Parathyroid adenoma (tissue), 2 donors: ENCODE results near the gene FBXW4.

ENCODE experiments used
- H2AFZ ChIP-seq: fragments of 300-600 bp; sonication (generic); one replicate; pipeline ENCODE4 v1.7.0; 2017; ENCODE audit warnings: antibody characterized with exemption, mild to moderate bottlenecking
- H3K27ac ChIP-seq: fragments of 300-600 bp; sonication (generic); one replicate; pipeline ENCODE4 v1.7.0; 2017
- H3K27me3 ChIP-seq: fragments of 300-600 bp; sonication (generic); one replicate; pipeline ENCODE4 v1.7.0; 2017; ENCODE audit warnings: low read length; ENCODE audit not compliant: control insufficient read depth, insufficient read depth
- H3K36me3 ChIP-seq: fragments of 300-600 bp; sonication (generic); one replicate; pipeline ENCODE4 v1.7.0; 2017; ENCODE audit warnings: low read length; ENCODE audit not compliant: control insufficient read depth, insufficient read depth
- H3K4me1 ChIP-seq: fragments of 300-600 bp; sonication (generic); one replicate; pipeline ENCODE4 v1.7.0; 2017; ENCODE audit warnings: control low read depth
- H3K4me2 ChIP-seq: fragments of 300-600 bp; sonication (generic); one replicate; pipeline ENCODE4 v1.7.0; 2017; ENCODE audit warnings: low read length
- H3K4me3 ChIP-seq: fragments of 300-600 bp; sonication (generic); one replicate; pipeline ENCODE4 v1.7.0; 2017; ENCODE audit warnings: low read depth, low read length
- H3K79me2 ChIP-seq: fragments of 300-600 bp; sonication (generic); one replicate; pipeline ENCODE4 v1.7.0; 2017; ENCODE audit warnings: control low read depth
- H3K9ac ChIP-seq: fragments of 300-600 bp; sonication (generic); one replicate; pipeline ENCODE4 v1.7.0; 2017; ENCODE audit warnings: mild to moderate bottlenecking
- H3K9me3 ChIP-seq: fragments of 300-600 bp; sonication (generic); one replicate; pipeline ENCODE4 v1.7.0; 2017; ENCODE audit warnings: low read length; ENCODE audit not compliant: control insufficient read depth
- TF ChIP-seq, protein P1 (sequence below): fragments of 300-600 bp; sonication (generic); IDR thresholded peaks from one replicate; pipeline ENCODE4 v1.7.0; 2017; ENCODE audit warnings: antibody characterized with exemption, mild to moderate bottlenecking
- donor health status: primary hyperparathyroidism.

FBXW4 gene

DNA sequence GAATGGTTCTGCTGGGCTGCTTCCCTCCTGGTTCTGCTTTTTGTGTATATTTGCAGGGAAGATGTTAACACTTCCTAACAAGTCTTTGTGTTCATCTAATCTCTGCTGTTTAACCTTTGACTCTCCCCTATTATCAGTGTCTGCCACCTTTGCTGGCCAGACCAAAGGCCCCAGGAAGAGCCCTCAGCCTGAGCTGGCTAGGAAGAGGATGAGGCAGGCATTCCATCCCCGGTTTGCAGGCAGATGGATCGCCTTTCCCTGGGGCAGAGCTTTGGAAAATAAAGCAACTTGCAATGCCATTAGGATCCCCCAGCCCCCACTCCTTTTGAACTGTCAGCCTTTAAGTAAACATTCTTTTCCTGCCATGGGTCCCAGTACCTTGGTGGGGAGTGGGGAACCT, 87.8 kb downstream of the FBXW4 start:
- H3K27ac ChIP-seq: no peak overlapping the region
- H3K4me2 ChIP-seq: no peak overlapping the region

DNA sequence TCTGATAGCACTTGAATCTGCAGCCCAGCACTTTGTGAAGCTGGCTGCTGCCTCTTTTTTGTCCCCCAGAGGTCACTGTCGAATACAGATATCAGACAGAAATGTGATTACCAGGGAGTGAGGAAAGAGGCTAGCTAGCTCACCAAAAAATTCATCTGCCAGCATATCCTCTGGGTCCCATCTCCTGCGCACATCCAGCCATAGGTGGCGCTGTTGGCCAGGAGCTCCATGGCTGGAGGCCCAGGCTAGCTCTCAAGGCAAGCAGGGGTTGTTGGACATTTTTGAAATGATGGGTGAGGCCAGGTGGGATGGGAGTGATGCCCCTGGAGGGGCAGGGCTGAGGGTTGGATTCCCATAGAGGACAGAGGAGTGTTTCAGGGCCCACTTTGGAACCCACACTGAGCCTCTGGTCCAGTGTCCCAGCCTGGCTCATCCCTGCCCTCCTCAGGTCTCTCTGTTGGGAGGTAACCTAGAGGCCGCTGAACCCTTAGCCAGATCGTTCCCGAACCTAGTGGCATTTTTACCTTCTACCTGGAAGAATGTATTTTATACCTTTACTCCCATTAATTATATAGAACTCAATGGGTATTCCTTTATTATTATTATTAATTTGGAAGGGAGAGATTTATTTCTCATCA, 92.1 kb downstream of the FBXW4 start:
- no peak overlapping the region for H3K9ac ChIP-seq
- no peaks in the 10 kb centered on the region for H3K36me3 ChIP-seq
- H3K4me1 ChIP-seq: no peaks in the 10 kb centered on the region
- no peak overlapping the region for H3K4me3 ChIP-seq
- no peak overlapping the region for H3K27ac ChIP-seq
- H3K27me3 ChIP-seq: no peaks in the 10 kb centered on the region
- no peak overlapping the region for H3K4me2 ChIP-seq
- no peaks in the 10 kb centered on the region for H3K79me2 ChIP-seq
- TF ChIP-seq, protein P1, sequence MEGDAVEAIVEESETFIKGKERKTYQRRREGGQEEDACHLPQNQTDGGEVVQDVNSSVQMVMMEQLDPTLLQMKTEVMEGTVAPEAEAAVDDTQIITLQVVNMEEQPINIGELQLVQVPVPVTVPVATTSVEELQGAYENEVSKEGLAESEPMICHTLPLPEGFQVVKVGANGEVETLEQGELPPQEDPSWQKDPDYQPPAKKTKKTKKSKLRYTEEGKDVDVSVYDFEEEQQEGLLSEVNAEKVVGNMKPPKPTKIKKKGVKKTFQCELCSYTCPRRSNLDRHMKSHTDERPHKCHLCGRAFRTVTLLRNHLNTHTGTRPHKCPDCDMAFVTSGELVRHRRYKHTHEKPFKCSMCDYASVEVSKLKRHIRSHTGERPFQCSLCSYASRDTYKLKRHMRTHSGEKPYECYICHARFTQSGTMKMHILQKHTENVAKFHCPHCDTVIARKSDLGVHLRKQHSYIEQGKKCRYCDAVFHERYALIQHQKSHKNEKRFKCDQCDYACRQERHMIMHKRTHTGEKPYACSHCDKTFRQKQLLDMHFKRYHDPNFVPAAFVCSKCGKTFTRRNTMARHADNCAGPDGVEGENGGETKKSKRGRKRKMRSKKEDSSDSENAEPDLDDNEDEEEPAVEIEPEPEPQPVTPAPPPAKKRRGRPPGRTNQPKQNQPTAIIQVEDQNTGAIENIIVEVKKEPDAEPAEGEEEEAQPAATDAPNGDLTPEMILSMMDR: peak; percentile 92
- H3K9me3 ChIP-seq: no peaks in the 10 kb centered on the region
- H2AFZ ChIP-seq: no peak overlapping the region

More for the DNA sequence above, 87.8 kb downstream of the FBXW4 start:
- no peaks in the 10 kb centered on the region for H3K36me3 ChIP-seq
- H3K27me3 ChIP-seq: no peaks in the 10 kb centered on the region
- no peak overlapping the region for H3K9ac ChIP-seq
- H3K79me2 ChIP-seq: peaks cover 3% of the 10 kb centered on the region
- no peak overlapping the region for H2AFZ ChIP-seq
- TF ChIP-seq, protein P1: no peak
- H3K4me1 ChIP-seq: no peaks in the 10 kb centered on the region
- no peaks in the 10 kb centered on the region for H3K9me3 ChIP-seq
- no peak overlapping the region for H3K4me3 ChIP-seq

GRCh38 chr10:101601541-101601940, 93.4 kb downstream of the FBXW4 start:
- H3K4me2 ChIP-seq: no peak overlapping the region
- H3K36me3 ChIP-seq: no peaks in the 10 kb centered on the region
- no peak overlapping the region for H2AFZ ChIP-seq
- H3K9me3 ChIP-seq: no peaks in the 10 kb centered on the region
- H3K27me3 ChIP-seq: no peaks in the 10 kb centered on the region
- no peaks in the 10 kb centered on the region for H3K4me1 ChIP-seq
- H3K79me2 ChIP-seq: no peaks in the 10 kb centered on the region
- no peak overlapping the region for H3K9ac ChIP-seq
- H3K4me3 ChIP-seq: no peak overlapping the region
- TF ChIP-seq, protein P1: no peak
- no peak overlapping the region for H3K27ac ChIP-seq

DNA sequence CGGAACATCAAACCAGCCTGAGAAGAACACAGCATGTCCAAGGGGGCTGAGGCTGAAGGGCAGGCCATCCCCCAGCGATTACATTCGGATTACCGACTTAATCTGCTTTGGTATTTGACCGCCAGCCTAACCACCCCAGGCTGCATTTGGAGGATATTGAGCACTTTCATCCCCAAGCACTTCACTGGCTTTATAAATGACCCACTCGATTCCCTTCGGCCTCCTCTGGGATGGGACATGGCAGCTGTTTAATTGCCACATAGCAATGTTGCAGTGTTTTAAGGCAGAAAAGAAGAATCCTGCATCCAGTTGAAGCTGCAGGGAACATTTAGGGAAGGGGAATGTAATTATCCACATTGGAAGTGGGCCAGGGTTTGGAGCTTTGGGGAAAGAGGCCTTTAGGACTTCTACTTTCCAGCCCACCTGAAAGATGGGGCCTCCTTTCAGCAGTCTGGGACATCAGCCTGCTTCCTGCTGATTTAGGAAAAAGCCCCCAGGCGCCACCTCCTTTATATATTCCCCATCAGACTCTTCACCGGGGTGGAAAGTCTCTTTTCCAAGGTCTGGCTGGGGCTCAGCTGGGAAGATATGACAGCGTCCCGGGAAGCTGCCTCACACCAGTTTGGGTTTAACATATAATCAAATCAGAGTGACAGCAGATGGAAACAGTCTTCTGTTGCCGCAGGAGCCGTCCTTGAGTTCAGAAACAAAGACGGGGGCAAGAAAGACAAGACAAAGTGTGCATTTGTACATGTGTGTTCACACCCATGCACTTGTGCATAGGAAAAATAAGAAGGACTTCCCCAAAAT, 97.7 kb downstream of the FBXW4 start:
- Histone ChIP-seq H3K9ac (no peak overlapping the region), H2AFZ (no peak overlapping the region), H3K4me3 (no peak overlapping the region), H3K9me3 (no peaks in the 10 kb centered on the region), H3K4me2 (no peak overlapping the region), H3K4me1 (no peaks in the 10 kb centered on the region), H3K36me3 (no peaks in the 10 kb centered on the region), H3K27ac (no peak overlapping the region), H3K27me3 (no peaks in the 10 kb centered on the region), H3K79me2 (peaks cover 4% of the 10 kb centered on the region)
- TF ChIP-seq, protein P1: no peak
